ENCODE measurements around the gene LRRC4.

Gene LRRC4

DNA sequence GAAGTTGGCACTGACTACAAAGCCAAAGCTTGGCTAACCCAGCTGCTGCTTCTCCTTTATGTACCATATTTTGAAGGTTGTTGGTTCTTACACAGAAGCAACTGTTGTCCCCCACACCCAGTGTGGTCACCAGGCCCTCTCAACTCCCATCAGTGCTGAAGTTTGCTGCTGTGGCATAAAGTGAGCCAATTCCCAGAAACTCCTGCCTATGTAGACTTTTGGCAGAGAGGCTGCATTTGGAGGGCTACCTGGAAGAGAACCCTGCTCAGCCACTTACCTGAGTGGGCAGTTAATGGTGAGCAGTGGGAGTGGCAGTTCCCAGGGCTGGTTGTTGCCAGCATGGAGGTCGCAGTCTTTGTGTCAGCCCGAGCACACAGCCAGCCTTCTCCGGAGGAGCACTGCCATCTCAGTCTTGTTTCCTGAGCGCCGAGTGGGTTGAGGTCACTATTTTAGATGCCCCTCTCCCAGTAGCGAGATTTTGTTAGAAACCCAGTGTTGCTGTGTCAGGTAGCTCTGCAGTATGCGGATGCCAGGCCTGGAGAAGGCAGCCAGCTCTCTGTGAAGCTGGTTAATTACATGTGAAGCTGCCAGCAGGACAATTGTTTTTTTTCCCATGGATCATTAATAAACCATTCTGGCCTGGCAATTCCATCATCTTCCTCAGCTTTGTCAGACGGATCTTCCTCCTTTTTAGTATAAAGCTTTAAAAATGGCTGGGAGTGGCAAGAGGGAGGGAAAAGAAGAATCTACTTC, 24.5 kb downstream of the LRRC4 start:
- no peak for DNase-seq (ENCODE audit: low read depth in 3 of 3)

DNA sequence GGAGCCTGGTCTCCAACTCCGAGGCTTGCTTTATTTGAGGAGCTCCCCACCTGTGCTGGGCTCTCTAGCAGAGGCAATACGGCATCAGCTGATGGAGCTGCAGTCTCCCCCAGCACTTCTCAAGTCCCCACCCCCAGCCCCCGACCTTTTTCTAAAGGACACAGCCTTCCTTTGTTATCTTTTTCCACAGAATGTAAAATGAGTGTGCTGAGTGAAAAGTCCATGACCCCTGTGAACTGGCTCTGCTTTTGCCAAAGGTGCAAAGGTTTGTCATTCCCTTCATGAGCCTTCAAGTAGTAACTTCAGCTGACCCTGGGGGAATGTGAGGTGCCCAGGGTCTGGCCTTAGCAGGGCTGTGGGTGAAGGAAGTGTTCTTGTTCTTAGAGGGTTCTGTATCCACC, 25.5 kb downstream of the LRRC4 start:
- no peak for DNase-seq (ENCODE audit: low read depth in 3 of 3)

DNA sequence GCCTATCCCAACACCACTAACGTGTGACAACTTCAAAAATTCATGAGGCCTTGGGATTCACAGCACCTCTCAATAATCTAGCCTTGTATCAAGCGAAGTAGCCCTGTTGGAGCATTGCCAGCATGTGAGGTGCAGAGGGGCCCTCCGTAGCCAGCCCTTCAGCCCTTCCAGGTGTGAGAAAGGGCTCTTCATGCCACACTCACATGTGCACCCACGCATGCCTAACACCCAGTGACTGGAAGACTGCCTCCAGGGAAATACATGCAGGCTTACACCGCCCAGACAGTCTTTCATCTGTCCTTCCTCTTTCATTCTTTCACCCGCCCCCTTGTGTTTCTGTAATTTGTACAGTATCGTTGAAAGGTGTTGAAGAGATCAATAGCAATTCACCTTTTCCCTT, 26.1 kb downstream of the LRRC4 start:
- DNase-seq (ENCODE audit: low read depth in 3 of 3), result no peak

DNA sequence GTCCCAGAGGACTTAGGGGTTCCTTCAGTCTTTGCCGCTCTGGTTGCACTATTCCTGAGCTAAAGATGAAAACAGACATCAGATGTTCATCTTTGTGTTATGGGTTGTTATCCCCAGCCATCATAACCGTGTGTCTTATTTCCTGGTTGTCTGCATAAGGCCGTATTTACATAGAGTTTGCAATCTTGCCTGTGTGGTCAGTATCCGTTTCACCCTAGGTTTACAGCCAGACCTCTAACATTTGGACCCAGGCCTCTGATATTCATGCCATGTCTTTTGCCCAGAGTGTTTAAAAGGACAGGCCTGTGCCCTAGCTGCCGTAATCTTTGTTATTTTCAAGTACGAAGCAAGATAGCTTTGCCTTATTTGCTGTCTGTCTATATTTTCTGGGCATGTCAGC, 26.6 kb downstream of the LRRC4 start:
- no peak for DNase-seq (ENCODE audit: low read depth in 3 of 3)

DNA sequence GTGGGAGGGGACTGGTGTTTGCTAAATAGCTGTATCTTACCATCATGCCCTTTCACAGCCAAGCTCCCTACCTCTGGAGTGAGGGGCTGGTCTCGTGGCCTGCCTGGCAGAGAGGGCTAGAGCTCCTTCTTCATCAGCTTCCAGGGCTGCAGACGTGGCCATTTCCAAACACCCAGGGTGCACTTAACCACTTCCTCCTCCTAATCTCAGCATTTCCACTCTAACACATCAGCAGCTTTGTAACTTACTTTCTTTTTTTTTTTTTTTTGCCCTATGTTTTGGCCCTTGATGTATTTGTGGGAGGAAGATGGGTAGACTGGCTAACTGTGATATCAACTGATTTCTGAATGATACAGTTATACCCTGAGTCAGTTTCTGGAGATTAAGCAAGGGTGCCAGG, 27.4 kb downstream of the LRRC4 start:
- DNase-seq (ENCODE audit: low read depth in 3 of 3), result no peak

DNA sequence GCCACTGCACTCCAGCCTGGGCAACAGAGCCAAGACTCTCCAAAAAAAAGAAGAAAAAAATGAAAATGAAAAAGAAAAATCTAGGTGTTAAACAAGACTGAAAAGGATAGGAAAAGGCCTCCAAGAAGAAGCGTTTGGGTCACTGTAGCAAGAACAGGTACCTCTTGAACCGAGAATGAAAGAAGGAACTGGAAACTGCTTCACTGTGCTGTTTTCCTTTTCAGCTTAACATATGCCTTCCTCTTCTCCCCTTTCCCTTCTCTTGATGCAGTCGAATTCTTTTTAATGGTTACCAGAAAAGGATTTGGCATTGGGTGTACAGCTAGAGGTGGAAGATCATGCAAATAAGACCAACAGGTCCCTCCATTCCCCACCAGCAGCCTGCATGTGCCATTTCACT, 28.1 kb downstream of the LRRC4 start:
- DNase-seq (ENCODE audit: low read depth in 3 of 3), result no peak

DNA sequence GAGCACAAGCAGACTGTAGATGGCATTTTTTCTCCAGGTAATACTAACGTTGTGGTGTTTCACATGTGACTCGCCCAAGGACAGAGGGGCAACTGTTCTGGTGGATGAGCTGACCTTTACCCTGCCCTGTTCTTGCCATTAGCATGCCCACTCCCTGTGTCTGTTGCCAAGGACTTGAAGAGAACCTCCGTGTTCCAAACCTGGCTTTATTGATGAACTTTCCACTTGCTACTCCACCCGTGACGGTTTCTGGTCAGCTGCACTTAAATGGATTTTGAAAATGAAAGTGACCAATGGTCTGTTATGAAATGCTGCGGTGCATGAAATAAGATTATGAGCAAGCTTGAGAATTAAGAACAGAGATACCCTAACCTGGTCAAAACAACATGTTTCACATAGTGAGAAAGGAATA, 30.4 kb downstream of the LRRC4 start:
- no peak for DNase-seq (ENCODE audit: low read depth in 3 of 3)

DNA sequence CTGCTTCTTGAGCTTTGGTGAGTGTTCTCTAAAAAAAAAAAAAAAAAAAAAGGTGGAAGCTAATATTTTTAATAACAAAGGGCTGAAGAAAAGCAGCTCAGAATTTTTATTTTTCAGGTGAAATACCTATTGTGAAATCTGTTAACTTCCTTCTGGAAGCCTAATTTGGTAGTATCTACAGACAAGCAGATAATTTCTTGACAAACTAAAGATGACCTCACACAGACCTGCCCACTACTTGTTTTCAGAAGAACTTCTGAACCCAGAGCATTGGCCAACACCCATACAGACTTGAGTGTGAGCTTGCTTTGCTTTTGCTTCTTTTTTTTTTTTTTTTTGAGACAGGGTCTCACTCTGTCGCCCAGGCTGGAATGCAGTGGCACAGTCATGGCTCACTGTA, 31.2 kb downstream of the LRRC4 start:
- DNase-seq (ENCODE audit: low read depth in 3 of 3), result no peak

DNA sequence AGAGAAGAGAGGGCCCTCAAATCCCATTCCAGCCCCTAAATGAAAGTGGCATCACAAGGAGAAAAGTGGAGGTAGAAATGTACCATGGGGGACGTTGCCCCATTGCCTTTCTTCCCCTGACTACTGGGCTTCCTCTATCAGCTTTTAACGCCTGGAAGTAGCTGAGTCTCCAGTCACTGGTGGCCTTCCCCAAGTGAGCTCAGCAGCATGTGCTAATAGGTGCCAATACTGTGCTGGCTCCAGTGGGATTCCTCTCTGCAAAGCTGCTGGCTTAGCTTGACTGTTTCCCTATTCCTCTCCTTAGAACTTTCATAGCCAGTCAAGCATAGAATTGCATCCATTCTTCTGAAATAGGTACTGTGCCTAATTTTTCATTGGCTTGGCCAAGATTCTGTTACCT, 32.6 kb downstream of the LRRC4 start:
- DNase-seq (ENCODE audit: low read depth in 3 of 3), result no peak

DNA sequence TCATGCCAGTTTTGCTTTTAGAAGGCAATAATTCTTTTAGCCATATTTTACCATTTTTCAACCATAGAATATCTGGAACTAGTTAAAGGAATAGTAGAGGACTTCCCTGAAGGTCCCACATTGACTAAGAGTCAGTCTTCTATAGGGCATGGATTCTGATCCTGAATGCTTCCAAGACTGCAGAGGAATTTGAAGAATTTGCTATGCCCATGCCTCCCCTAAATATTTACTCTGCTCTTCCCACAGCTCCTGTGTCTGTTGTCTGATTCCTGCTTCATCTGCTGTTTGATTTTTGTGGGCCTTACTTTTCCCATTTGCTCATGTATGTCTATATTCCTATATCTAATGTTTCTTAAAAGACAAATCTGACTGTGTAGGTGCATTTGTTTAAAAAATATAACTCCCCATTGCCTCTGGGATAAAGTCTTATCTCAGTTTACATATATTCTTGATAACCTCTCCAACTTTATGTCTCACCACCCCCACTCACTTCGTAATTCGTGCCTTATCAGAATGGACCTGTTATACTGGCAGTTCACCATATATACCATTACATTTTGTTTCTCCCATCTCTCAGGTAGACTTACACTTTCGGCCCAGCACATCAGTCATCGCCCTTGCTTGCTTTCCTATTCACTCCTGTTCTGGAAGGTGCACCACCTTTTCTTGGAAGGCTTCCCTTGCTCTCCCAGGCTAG, 33.9 kb downstream of the LRRC4 start:
- no peak for DNase-seq (ENCODE audit: low read depth in 3 of 3)

DNA sequence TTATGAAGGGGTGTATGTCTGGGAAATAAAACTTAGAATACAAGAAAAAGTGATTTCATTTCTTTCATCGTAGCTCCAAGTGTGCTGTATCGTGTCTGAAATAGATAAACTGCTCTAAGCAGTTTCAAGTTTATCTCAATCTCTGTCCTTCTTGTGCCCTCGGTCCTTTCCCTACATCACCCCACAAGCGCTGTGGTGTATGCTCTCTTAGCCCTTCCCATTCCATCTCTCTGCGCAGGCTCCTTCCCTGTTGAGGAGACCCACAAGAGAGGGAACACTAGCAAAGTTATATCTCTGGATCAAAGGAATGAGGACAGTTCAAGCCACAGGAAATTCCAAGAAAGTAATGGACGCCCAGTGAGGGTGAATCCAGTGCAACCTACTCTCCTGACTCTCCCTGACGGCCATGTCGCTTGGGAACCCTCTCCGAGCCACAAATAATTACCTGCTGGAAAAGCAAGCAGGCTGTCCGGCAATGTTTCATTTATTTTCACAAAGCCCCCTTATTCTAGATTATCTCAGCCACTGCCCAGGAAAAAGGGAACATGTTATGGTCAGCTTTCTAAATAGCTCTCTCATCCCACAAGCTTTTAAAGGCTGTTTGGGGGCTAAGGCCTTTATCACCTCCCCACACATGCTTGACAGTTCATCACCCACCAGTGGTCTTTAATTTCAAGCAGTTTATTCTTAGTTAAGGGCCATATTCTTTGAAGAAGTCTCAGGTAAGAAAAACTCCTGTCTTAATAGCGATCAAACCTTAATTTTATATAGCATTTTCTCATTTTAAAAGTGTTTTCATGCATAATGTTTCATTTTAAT, 34.8 kb downstream of the LRRC4 start:
- DNase-seq (ENCODE audit: low read depth in 3 of 3), result no peak

DNA sequence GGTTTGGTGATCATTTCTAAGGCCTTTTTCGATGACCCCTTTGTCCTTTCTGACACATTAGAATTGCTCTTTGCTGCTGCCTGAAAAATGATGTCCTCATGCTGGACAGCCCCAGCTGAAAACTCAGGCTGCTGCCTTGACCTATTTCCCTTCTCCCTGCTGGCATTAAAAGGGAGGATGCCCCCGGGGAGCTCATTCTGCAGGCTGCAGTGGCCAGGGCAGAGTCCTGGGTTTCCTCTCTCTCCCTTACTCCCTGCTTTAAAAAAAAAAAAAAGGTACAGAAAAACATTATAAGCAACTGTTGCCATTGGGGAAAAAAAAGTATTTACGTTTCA, 35.4 kb downstream of the LRRC4 start:
- DNase-seq (ENCODE audit: low read depth in 3 of 3), result no peak

DNA sequence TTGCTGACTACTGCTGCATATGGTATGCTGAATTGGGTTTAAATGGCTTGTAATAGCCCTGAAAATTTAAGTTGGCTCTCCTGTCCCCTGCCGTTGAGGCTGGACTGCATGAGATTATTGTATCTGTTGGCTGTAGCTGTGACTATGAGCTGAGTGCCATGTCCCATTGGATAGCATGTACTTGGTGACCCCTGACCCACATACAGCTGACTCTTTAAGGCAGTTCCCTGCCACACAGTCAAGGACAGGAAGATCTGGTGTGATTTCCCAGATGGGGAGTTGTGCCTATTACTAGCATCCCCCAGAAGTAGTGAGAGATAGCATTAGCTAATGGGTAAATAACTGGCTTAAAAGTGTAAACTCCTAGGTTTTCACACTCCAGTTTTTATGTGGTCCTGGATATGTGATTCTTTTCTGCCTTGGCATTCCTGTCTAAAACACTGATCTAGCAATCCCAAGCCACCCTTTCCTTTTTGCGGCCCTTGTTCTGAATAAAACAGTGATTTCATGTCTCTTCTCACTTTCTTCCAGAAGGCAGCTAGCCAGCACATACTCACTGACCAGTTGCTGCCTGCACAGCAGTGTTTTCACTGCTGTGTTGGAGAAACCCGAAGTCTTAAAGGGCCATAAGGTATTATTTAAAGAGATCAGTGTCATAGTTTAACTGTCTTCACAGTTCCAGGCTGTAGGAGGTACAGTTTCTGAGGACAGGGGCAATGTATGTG, 35.9 kb downstream of the LRRC4 start:
- no peak for DNase-seq (ENCODE audit: low read depth in 3 of 3)

DNA sequence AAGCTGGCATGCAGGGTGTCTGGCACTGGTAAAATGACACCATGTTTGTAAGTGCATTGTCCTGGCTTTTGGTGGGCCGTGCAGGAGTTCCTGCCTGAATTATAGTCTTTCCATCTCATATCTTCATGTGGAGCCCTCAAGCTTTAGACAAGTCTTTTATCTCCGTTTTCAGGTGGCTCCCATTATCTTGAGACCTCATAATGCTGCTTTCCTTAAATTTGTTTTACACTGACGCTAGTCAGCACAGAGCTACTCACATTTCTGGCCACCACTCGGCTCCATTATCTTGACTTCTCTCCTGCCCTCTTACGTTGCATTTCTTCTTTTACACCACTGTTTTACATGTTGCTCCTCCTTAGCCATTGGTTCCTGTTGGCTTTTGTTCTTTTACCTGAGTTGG, 37.2 kb downstream of the LRRC4 start:
- no peak for DNase-seq (ENCODE audit: low read depth in 3 of 3)

DNA sequence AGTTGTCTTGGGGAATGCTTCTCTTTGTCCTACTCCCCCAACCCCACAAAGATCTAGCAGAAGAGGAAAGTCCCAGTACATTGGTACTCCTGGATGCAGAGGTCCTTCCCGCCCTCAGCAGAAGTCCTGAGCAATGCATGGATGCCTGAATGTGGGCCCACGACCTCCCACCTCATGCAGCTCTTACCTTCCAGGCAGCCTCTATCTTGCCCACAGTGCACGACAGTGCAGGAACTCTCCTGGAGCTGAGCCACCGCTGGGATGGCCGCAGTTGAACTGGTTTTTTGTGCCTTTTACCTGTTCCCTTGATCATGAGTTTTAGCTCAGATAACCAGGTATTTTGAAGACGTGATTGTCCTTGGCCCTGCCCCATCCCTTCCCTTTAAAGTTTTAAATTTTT, 37.9 kb downstream of the LRRC4 start:
- no peak for DNase-seq (ENCODE audit: low read depth in 3 of 3)

DNA sequence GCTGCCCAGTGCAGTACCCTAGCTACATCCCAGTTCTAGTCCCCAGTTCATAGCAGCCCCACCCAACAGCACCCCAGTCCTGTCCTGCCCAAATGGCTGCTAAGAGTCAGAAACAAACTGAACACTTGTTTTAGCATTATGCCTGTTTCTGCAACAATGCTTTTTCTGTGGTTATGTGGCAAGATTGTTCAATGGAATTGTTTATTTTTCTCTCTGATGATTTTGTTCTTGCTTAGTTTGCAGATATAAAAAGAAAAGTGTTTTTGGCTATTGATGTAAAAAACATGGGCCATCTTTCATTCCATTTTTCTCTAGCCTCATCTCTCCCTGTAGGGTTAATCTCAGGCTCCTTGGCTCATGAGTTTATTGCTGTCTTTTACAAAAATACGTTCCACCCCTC, 42.5 kb downstream of the LRRC4 start:
- DNase-seq (ENCODE audit: low read depth in 3 of 3), result no peak

DNA sequence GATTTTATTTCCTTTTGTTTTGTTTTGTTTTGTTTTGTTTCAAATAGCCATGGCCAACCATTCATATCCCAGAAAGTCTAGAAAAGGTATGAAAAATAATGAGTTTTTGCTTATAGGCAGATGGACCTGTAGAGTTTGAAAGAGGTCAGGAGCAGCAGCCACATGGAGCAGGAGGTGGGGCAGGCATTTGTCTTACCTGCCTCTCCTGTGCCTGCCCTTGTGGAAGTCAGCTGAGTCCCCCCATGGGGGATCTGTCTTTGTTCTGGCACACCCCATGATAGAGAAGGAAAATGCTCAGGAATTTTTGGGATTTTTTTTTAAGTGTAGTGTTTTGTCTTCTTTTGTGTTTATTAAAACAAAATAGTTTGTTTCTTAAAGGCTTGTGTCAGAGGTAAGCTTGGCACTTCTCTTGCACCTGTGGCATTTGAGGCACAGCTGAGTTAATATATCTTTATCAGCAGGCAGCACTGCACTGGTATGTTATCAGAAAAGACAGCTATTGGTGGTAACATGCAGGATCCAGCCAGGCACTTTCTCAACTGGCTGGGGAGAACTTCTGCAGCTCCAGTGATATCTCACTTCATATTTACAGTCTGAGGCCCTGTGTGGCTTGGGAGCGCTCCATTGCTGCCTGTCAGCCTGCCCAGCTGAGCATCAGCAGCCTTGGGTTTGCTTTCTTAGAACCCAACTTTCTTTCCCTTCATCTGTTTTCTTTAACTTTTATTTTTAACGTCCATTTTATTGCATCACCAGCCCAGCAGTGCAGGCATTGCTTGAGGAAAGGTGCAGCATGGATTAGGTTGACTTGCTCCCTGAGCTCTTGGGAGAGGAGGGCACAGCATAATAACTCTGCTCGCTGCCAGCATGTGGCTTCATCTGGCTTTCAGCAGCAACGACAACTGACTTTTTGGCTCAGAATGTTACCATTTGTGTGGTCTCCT, 44.4 kb downstream of the LRRC4 start:
- no peak for DNase-seq (ENCODE audit: low read depth in 3 of 3)

DNA sequence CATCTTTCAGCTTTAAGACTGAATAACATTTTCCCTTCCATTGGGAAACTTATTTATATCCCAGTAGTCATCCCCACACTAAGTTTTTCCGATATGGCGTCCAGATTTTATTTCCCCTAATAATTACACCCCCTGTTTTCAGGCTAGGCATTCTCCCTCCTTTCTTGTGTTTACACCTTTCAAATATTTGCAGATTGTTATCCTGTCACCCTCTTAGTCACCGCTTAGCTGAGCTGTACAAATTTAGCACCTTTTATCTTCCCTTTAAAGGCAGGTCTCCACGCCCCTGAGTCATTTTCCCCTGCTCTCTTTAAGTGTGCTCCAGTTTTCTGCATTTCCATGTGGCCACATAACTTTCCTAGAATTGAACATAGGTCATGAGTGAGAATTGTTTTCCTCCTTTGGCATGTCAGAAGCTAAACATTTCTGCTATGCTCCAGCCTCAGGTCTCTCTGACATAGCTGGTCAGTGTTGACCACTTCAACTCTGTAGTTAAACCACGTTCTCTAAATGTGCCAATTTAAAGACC, 47.4 kb downstream of the LRRC4 start:
- no peak for DNase-seq (ENCODE audit: low read depth in 3 of 3)

DNA sequence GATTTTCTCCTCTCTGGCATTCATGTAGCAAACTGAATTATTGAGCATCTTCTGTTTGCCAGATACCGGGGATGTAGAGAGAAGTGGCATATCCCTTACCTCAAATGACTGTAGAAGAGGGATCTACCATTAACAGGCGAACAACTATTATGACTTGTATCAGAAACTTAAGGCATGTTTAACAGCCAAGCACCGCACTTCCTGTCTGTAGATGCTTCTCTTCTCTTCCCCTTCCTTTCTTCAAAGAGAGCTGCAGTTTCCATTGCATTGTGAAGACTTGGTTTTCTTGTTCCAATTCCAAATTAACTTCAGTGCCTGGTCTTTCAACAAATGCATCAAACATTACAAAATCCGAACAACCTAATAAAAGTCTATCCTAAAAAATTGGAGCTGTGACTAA, 49.3 kb downstream of the LRRC4 start:
- no peak for DNase-seq (ENCODE audit: low read depth in 3 of 3)

DNA sequence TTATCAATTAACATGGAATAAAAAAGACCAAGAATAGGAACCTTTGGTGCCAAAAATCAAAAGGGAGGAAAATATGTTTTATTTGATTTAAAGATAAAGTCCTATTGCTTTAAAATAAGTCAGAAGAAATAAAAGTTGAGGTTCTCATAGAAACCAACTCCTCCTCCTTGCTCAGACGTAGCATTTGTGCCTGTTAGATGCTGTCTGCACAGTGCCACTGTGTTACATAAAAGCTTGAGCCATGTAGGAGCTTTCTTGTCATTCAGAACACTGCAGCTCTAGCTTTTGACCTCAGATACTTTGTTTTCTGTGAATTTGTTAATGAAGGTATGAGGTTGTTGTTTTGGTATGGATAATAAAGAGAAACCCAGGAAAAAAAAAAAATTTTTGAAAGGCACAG, 50.3 kb downstream of the LRRC4 start:
- no peak for DNase-seq (ENCODE audit: low read depth in 3 of 3)

DNA sequence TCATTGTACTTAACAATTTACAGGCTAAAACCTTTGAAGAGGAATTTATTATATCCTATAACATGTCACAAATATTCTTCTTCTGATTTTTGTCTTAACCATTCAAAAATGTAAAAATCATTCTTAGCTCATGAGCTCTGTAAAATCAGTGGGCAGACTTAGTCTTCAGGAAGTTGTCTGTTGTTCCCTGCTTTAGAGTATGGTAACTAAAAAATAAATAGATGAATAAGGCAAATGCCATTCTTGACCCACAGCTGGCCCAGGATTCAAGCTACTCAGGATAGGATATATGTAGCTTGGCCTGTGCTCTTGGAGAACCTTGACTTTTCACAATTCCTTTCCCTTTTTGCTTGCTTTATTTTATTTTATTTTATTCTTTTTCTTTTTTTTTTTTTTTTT, 51.5 kb downstream of the LRRC4 start:
- DNase-seq (ENCODE audit: low read depth in 3 of 3), result no peak

Data from stimulated activated CD4-positive, alpha-beta T cell treated with anti-CD3 and anti-CD28 coated beads, TNF-alpha, amount 100 ng/mL, for 24 hours (primary cell).